HepG2 (cell line): ENCODE measurements around the gene GRIN2D. TPM values are rescaled to one million over a fixed set of nuclear protein-coding genes. Genes with fewer than 3 reads are reported as not detected.

ENCODE experiments used
- AHR ChIP-seq: IDR thresholded peaks from 2 replicates; pipeline ENCODE4 v1.6.1; 2018; ENCODE audit warnings: missing genetic modification reagents, missing compliant biosample characterization
- ATF7-NPFF ChIP-seq: sonication (generic); formaldehyde crosslinking; IDR thresholded peaks from 2 replicates; pipeline ENCODE4 v1.8.1; 2023; ENCODE audit warnings: mild to moderate bottlenecking, low read depth, missing genetic modification reagents, moderate library complexity
- DZIP1 ChIP-seq: sonication (generic); formaldehyde crosslinking; IDR thresholded peaks from 2 replicates; pipeline ENCODE4 v1.5.0; 2020; ENCODE audit warnings: mild to moderate bottlenecking, missing genetic modification reagents
- ERF ChIP-seq: IDR thresholded peaks from 2 replicates; pipeline ENCODE4 v1.6.1; 2018; ENCODE audit warnings: missing biosample characterization, missing genetic modification reagents
- FOSL1 ChIP-seq: sonication (generic); formaldehyde crosslinking; IDR thresholded peaks from 2 replicates; pipeline ENCODE4 v1.9.0; 2021; ENCODE audit warnings: missing genetic modification reagents, borderline replicate concordance
- FOXK1 ChIP-seq: sonication (generic); formaldehyde crosslinking; IDR thresholded peaks from 2 replicates; pipeline ENCODE4 v1.4.0; 2020; ENCODE audit warnings: low read depth, missing genetic modification reagents, borderline replicate concordance
- HHEX ChIP-seq: IDR thresholded peaks from 2 replicates; pipeline ENCODE4 v1.6.1; 2016; ENCODE audit warnings: control low read depth
- HNF4G ChIP-seq, 2 experiments: sonication (generic) in 1 of 2; formaldehyde crosslinking in 1 of 2; IDR thresholded peaks; 2 replicates each; pipeline versions ENCODE4 v1.4.0 to v1.6.1; 2011 to 2020; ENCODE audit warnings: borderline replicate concordance in 2 of 2, low read depth in 2 of 2, mild to moderate bottlenecking in 2 of 2, low read length in 1 of 2, missing genetic modification reagents in 1 of 2, moderate library complexity in 1 of 2
- KLF15 ChIP-seq: sonication (generic); formaldehyde crosslinking; IDR thresholded peaks from 2 replicates; pipeline ENCODE4 v1.8.1; 2023; ENCODE audit warnings: borderline replicate concordance, mild to moderate bottlenecking, inconsistent platforms, missing genetic modification reagents, mixed read lengths
- MTF1 ChIP-seq: sonication (generic); formaldehyde crosslinking; IDR thresholded peaks from 2 replicates; pipeline ENCODE4 v1.5.0; 2020; ENCODE audit warnings: missing genetic modification reagents
- MTF2 ChIP-seq: sonication (generic); formaldehyde crosslinking; IDR thresholded peaks from 2 replicates; pipeline ENCODE4 v1.5.0; 2020; ENCODE audit warnings: missing genetic modification reagents, borderline replicate concordance
- PHB2 ChIP-seq: fragments of 450-650 bp; IDR thresholded peaks from 2 replicates; pipeline ENCODE4 v1.6.1; 2018; ENCODE audit not compliant: partially characterized antibody
- PHF5A ChIP-seq: IDR thresholded peaks from one replicate; pipeline ENCODE4 v1.6.1; 2018; ENCODE audit warnings: low read depth, missing genetic modification reagents; ENCODE audit not compliant: unreplicated experiment
- RNF219 ChIP-seq: sonication (generic); formaldehyde crosslinking; IDR thresholded peaks from 2 replicates; pipeline ENCODE4 v1.5.0; 2020; ENCODE audit warnings: mild to moderate bottlenecking, missing genetic modification reagents
- SMAD3 ChIP-seq: sonication (generic); formaldehyde crosslinking; IDR thresholded peaks from 2 replicates; pipeline ENCODE4 v1.4.0; 2020; ENCODE audit warnings: missing genetic modification reagents
- ZBTB20 ChIP-seq: sonication (generic); formaldehyde crosslinking; IDR thresholded peaks from 2 replicates; pipeline ENCODE4 v1.8.1; 2023; ENCODE audit warnings: missing genetic modification reagents, low read depth, mild to moderate bottlenecking, borderline replicate concordance
- ZNF24 ChIP-seq: fragments of 450-650 bp; IDR thresholded peaks from 2 replicates; pipeline ENCODE4 v1.6.1; 2017; ENCODE audit warnings: antibody characterized with exemption, mild to moderate bottlenecking
- ZNF432 ChIP-seq: sonication (generic); formaldehyde crosslinking; IDR thresholded peaks from 2 replicates; pipeline ENCODE4 v1.5.0; 2020; ENCODE audit warnings: missing genetic modification reagents, mild to moderate bottlenecking, borderline replicate concordance
- ZNF441 ChIP-seq: sonication (generic); formaldehyde crosslinking; IDR thresholded peaks from 2 replicates; pipeline ENCODE4 v1.7.0; 2021; ENCODE audit warnings: missing genetic modification reagents, borderline replicate concordance
- ZNF484 ChIP-seq: sonication (generic); formaldehyde crosslinking; IDR thresholded peaks from 2 replicates; pipeline ENCODE4 v1.5.1; 2020; ENCODE audit warnings: mild to moderate bottlenecking, low read depth, missing genetic modification reagents, borderline replicate concordance
- ZNF580 ChIP-seq: IDR thresholded peaks from 2 replicates; pipeline ENCODE4 v1.6.1; 2016; ENCODE audit warnings: low read depth, borderline replicate concordance
- ZNF589 ChIP-seq: sonication (generic); formaldehyde crosslinking; conservative IDR thresholded peaks from 2 replicates; pipeline ENCODE4 v1.8.0; 2022; ENCODE audit warnings: mild to moderate bottlenecking, moderate library complexity, missing genetic modification reagents
- ZNF768 ChIP-seq: sonication (generic); formaldehyde crosslinking; IDR thresholded peaks from 2 replicates; pipeline ENCODE4 v1.4.0; 2020; ENCODE audit warnings: missing genetic modification reagents
- ZNF891 ChIP-seq: sonication (generic); formaldehyde crosslinking; IDR thresholded peaks from 2 replicates; pipeline ENCODE4 v1.5.0; 2020; ENCODE audit warnings: mild to moderate bottlenecking, missing genetic modification reagents
- polyA plus RNA-seq, 8 experiments: library from polyadenylated mRNA; depleted of rRNA in 3 of 8; stranded (reverse) in 7 of 8; unstranded in 1 of 8; fragments of >200 nt; fragmentation: Illumina TruSeq in 4 of 8; extraction: Trizol in 4 of 8; gene quantifications; 2 replicates each; pipeline versions ENCODE4 v1.2.1 to v1.2.3, GENCODE V29; 2011 to 2016; ENCODE audit warnings: low read depth in 4 of 8, missing spikeins in 1 of 8, mixed read lengths in 1 of 8; ENCODE audit not compliant: insufficient read depth in 1 of 8
- total RNA-seq, 5 experiments: library from RNA; depleted of rRNA; stranded (reverse); fragments of >200 nt; fragmentation: Illumina TruSeq; extraction: Trizol; gene quantifications; 2 replicates each; pipeline ENCODE4 v1.2.3, GENCODE V29; 2016; ENCODE audit warnings: low read depth in 1 of 5
- TF ChIP-seq, protein P1 (sequence below): sonication (generic); formaldehyde crosslinking; IDR thresholded peaks from 2 replicates; pipeline ENCODE4 v1.8.1; 2023; ENCODE audit warnings: mild to moderate bottlenecking, inconsistent platforms, moderate library complexity, missing genetic modification reagents, borderline replicate concordance

Gene GRIN2D
- total and polyA plus RNA-seq, 2 of the 13 experiments (the other 11 are each of a cell fraction or from before 2014, with no cell fraction given) = 0.02 to 0.13 TPM

- TF ChIP-seq ZNF580 (peak; percentile 50; the same call in 1 of the 2 replicates), AHR (CRISPR knock-in tag) (peak; percentile 86; the same call in 1 of the 2 replicates), HNF4G (IDR thresholded peaks at IDR 0.05; ENCODE audit: borderline replicate concordance, low read depth, low read length) (peak; percentile 48), HNF4G (CRISPR knock-in tag; IDR thresholded peaks at IDR 0.05; ENCODE audit: borderline replicate concordance, low read depth) (no peak; the same call in 1 of the 2 replicates), ZNF768 (CRISPR knock-in tag) (no peak), ZNF484 (CRISPR knock-in tag) (no peak), KLF15 (CRISPR knock-in tag) (no peak), DZIP1 (CRISPR knock-in tag) (peak; percentile 14; the same call in 1 of the 2 replicates), ZNF589 (0 out of 2 replicates have a peak, but pooled peaks have one; percentile 24), MTF1 (CRISPR knock-in tag) (no peak), FOXK1 (no peak), ZNF24 (no peak), ZNF441 (peak; percentile 50; the same call in 1 of the 2 replicates), MTF2 (CRISPR knock-in tag) (no peak), ATF7-NPFF (CRISPR knock-in tag) (no peak), HHEX (CRISPR knock-in tag) (no peak), RNF219 (no peak), ZNF432 (CRISPR knock-in tag) (no peak), PHB2 (no peak), PHF5A (CRISPR knock-in tag) (no peak), ZNF891 (CRISPR knock-in tag) (peak; percentile 83; the same call in 1 of the 2 replicates), ERF (CRISPR knock-in tag) (no peak; the same call in 1 of the 2 replicates), ZBTB20 (CRISPR knock-in tag) (no peak), SMAD3 (CRISPR knock-in tag) (0 out of 2 replicates have a peak, but pooled peaks have one; percentile 32), FOSL1 (CRISPR knock-in tag) (no peak; the same call in 1 of the 2 replicates)
- TF ChIP-seq, protein P1, sequence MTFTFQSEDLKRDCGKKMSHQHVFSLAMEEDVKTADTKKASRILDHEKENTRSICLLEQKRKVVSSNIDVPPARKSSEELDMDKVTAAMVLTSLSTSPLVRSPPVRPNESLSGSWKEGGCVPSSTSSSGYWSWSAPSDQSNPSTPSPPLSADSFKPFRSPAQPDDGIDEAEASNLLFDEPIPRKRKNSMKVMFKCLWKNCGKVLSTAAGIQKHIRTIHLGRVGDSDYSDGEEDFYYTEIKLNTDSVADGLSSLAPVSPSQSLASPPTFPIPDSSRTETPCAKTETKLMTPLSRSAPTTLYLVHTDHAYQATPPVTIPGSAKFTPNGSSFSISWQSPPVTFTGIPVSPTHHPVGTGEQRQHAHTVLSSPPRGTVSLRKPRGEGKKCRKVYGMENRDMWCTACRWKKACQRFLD (CRISPR knock-in tag) = peak; percentile 30; the same call in 1 of the 2 replicates
Observed at GRCh38 chr19:48363500-48363809, 30.0 kb upstream of the GRIN2D start (continued).
